AG10803 (cell line): ENCODE data around the gene MYO5B.

Experiments used
- DNase-seq: peaks from one replicate; pipeline ENCODE4 v3.0.0; 2010; ENCODE audit warnings: low read depth
- H3K4me3 ChIP-seq: 2 replicates; pipeline ENCODE4 v1.5.1; 2011; ENCODE audit warnings: mild to moderate bottlenecking, low read length, control low read depth
- TF ChIP-seq, protein P1 (sequence below): conservative IDR thresholded peaks from 2 replicates; pipeline ENCODE4 v1.5.1; 2011; ENCODE audit warnings: mild to moderate bottlenecking, low read length, control low read depth, inconsistent platforms

Gene MYO5B

DNA sequence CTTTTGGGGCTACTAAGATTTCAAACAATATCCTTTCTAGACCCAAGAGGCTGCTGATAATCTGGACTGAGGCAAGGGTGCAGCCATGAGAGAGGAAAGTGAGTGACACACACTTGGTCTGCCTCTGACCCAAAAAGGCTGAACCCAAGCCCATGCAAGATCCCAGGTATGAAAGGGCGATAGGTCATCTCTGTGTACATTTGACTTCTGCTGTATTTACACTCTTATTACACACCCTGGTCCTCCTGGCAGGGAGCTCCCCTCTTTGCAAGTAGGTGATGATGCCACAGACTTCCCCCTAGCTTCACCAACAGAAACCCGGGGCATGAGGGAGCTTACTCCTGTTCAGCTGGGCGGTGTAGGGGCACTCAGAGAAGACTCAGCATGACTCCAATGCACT is 319.8 kb downstream of the MYO5B start:
- TF ChIP-seq, protein P1, sequence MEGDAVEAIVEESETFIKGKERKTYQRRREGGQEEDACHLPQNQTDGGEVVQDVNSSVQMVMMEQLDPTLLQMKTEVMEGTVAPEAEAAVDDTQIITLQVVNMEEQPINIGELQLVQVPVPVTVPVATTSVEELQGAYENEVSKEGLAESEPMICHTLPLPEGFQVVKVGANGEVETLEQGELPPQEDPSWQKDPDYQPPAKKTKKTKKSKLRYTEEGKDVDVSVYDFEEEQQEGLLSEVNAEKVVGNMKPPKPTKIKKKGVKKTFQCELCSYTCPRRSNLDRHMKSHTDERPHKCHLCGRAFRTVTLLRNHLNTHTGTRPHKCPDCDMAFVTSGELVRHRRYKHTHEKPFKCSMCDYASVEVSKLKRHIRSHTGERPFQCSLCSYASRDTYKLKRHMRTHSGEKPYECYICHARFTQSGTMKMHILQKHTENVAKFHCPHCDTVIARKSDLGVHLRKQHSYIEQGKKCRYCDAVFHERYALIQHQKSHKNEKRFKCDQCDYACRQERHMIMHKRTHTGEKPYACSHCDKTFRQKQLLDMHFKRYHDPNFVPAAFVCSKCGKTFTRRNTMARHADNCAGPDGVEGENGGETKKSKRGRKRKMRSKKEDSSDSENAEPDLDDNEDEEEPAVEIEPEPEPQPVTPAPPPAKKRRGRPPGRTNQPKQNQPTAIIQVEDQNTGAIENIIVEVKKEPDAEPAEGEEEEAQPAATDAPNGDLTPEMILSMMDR, result no peak
- H3K4me3 ChIP-seq, result no peak overlapping the region
- DNase-seq, result no peak

DNA sequence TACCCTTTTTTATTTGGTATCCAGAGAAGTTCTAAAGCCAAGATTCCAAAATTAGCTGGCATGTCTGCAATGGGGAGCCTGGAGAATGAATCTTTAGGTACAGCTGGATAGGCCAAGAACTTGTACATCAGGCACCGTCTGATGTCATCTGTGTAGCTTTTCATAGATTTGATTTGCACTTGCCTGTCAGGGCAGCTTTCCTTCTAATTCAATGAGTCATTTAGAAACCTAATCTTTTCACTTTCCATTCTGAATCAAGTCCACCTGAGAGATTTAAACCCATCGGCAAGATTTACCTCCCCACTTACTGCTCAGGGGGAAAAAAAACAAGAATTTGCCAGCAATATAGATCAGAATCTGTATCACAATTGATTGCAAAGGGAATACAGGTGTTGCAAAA is 320.7 kb downstream of the MYO5B start:
- H3K4me3 ChIP-seq, result no peak overlapping the region
- no peak for DNase-seq
- TF ChIP-seq, protein P1, result no peak

DNA sequence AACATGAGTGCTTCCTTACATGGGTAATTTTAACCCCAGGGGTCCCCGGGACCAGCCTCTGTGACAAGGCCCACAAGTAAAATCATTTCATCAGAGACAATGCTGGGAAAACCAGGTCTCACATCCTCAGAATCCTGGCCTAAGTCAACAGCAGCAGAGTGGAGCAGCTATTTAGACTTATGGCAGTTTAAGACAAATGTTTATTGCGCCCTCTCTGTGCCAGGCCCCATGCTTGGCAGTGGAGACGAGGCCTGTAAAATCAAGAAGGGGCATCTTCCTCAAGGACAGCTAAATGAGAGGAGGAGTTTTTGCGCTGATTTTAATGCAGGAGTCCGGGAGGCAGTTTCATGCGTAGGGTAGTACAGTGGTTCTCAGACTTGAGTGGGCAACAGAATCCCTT is 325.6 kb downstream of the MYO5B start:
- TF ChIP-seq, protein P1, result no peak
- no peak for DNase-seq
- H3K4me3 ChIP-seq, result no peak overlapping the region

DNA sequence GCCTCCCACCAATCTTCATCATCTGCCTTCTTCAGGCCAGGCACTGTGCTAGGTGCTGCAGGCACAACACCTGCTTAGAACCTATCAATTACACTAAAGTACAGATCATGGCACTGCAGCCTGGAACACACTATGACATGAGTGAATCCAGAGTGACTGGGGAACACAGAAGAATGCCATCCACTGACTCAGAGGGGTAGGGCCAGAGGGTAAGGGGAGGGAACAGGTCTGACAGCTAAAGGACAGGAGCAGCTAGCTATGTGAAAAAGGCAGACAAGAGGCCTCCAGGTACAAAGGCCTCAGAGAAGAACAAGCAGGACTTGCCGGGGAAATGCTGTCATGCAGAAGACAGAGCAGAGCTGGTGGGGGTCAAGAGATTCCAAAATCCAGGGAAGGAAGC is 328.3 kb downstream of the MYO5B start:
- H3K4me3 ChIP-seq, result no peak overlapping the region
- DNase-seq, result no peak
- TF ChIP-seq, protein P1, result no peak

DNA sequence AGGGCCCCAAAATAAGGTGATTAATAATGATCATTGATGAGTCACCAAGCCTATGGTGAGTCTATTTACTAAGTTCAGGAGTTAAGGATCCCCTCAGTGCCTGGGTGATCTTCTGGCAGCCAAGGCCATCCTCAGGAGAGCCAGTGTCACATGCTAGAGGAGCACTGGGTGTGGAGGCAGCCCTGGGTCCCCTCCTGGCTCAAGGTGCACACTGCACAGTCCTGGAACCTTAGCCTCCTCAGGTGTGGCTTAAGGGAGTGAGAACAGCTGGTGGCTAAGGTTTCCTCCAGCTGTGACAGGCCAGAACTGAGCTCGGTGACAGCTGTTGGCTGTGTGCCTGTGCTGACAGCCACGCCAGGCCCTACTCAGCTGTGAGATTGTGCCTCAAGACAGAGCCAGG is 329.5 kb downstream of the MYO5B start:
- no peak for DNase-seq
- no peak overlapping the region for H3K4me3 ChIP-seq
- TF ChIP-seq, protein P1, result no peak

DNA sequence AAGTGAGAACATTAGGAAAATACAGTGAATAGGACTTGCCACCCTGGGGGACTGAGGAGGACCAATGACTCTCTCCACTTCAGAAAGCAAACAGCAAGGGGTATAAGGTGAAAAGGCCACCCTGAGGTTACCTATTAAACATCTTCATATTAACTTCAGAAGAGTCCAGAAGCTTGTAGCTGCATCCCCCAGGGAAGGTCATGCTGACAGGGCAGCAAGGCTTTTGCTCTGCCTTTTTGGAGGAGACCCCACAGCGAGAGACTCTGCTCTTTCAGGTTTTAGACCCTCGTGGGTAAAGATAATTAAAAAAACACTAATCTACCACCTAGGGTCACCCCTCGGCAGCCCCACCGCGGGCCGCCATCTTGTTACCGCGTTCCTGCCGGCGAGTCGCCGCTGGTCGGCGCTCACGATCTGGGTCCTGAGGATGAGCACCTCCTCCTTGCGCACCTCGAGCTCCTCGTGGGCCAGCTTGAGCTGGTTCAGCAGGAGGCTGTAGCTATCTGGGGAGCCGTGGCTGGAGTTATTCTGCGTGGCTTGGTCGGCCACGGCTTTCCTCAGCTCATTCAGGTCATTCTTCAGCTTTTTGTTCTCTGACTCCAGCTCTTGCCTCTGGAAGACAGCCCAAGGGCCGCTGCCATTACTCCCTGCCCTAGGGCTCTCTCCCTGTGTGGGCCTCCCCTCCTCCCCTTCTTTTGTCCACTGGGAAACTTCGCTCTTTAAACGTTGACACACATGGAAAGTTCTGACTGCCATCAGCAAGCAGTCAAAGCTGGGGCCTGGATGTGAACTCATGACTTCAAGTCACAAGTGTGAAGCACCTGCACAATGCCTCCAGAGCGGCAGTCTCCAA is 331.0 kb downstream of the MYO5B start:
- H3K4me3 ChIP-seq, result no peak overlapping the region
- no peak for DNase-seq
- TF ChIP-seq, protein P1, result no peak

DNA sequence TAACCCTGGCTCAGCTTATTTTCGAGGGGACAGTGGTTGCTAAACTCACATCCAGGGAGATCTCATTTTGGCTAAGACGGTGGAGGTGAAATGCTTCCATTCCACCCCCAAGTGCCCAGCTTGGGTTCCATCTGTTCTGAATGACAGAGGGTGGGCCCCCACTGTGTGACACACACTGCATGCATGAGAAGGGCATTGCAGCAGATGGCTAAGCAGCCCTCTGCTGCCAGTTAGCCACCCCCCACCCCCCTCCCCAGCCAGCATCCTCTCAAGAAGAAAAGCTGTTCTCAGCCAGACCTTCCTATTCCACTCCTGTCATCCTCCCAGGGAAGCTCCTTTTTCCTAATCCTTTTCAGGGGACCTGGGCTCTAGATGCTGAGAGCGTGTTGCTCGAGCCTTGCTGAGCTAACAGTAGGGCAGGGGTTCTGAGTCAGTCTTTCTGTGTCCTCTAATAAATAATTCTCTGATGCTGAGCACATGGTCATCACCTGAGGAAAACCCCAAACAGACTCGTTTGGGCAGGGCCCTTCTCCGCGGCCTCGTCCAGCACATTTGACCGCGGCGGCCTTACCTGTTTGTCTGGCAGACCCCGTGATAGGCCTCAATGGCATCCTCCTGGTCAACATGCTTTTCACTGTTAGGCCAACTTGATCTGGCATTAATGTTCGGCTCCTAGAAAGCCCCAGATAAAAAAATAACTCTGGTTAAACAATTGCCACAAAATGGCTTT is 332.1 kb downstream of the MYO5B start:
- no peak overlapping the region for H3K4me3 ChIP-seq
- TF ChIP-seq, protein P1, result no peak
- DNase-seq, result no peak
